GM15510 (cell line): ENCODE measurements around the gene LCN10.

Experiments used
- POLR2A ChIP-seq: IDR thresholded peaks from 3 replicates; pipeline ENCODE4 v1.6.1; 2011; ENCODE audit warnings: borderline replicate concordance; ENCODE audit not compliant: insufficient read length; ENCODE audit errors: extremely low read depth

LCN10 gene

DNA sequence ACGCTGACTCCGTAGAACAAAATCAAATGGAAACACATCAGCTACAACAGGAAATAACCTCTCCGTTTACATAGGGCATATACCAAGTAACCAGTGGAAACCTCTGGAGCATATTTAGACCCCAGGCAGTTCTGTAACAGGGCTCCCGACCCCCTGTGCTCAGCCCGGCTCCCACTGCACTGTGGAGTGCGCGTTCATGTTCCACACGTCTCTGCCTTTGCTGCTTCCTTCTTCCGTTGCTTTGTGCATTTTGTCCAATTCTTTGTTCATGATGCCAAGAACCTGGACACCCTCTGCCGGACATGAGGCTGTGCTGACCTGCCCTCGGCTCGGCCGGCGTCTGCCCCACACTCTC is 49.6 kb downstream of the LCN10 start:
- TF ChIP-seq POLR2A, result no peak

- TF ChIP-seq POLR2A, result no peak
These were observed 50.3 kb downstream of the LCN10 start for GRCh38 chr9:136692185-136693134.

DNA sequence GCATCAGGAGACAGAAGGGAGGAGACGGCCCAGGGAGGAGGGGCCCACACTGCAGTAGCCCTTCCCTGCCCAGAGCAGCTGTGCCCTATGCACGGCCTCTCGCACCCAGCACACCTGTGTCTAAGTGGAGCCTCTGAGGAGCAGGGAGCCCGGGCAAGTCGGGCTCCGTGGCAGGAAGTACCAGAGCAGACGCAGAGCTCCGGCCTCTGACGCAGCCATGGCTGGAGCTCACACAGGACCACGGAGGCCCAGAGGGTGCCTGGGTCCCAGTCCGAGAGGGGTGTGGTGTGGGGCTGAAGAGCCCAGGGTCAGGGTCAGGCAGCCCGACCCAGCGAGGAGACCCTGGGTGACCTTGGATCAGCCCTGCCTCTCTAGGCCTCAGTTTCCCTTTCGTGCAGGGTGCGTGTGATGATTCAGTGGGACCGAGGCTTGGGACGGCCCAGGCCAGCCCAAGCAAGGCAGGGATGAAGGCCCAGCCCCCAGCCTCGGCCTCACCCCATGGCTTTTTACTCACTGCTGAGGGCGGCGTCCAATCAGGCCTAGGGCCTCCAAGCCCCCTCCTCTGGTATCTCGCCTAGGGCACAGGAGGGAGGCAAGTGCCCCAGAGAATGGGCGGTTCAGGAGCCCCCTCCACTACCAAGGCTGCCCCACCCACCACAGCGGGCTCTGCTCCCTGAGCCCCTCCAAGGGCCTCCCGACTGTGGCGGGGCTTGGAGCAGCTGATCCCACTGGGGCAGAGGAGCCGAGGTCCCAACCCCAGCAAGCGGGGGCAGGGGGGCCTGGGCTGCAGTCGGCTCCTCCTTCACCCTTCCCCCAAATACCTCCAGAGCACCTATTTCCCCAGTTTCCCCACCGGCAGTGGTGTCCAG is 51.2 kb downstream of the LCN10 start:
- no peak for TF ChIP-seq POLR2A

GRCh38 chr9:136690806-136691261 is 51.9 kb downstream of the LCN10 start:
- TF ChIP-seq POLR2A, result no peak

- no peak for TF ChIP-seq POLR2A
These were observed 52.5 kb downstream of the LCN10 start for GRCh38 chr9:136690104-136690805.

DNA sequence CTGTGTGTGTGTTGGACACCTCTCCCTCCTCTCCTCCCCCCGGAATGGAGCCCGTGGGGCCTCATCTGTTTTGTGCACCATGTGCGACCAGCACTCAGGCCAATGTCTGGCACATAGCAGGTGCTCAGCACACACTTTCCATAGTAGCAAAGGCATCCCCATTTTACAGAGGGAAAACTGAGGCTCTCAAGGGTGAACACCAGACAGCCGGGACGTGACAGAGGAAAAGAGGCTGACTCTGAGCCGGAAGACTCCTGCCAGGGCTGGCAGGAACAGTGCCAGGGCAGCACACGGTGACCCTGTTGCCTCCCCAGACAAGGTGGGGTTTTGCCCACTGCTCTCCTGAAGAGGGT is 53.7 kb downstream of the LCN10 start:
- TF ChIP-seq POLR2A, result no peak

- no peak for TF ChIP-seq POLR2A
These were observed 54.2 kb downstream of the LCN10 start for GRCh38 chr9:136688274-136689107.
